DLD1 (cell line): Measurements from ENCODE around the gene RAMACL.
"Not testable (repeated sequence)": the region's sequence is repeated elsewhere in the genome, so short reads cannot be mapped to it uniquely, and the experiment has no call there.

Experiments used
- in situ Hi-C: cut with HindIII; loops from 2 replicates; pipeline ENCODE4 v1.10.0; 2017; ENCODE audit warnings: low sequenced_read_pairs

Gene RAMACL

DNA sequence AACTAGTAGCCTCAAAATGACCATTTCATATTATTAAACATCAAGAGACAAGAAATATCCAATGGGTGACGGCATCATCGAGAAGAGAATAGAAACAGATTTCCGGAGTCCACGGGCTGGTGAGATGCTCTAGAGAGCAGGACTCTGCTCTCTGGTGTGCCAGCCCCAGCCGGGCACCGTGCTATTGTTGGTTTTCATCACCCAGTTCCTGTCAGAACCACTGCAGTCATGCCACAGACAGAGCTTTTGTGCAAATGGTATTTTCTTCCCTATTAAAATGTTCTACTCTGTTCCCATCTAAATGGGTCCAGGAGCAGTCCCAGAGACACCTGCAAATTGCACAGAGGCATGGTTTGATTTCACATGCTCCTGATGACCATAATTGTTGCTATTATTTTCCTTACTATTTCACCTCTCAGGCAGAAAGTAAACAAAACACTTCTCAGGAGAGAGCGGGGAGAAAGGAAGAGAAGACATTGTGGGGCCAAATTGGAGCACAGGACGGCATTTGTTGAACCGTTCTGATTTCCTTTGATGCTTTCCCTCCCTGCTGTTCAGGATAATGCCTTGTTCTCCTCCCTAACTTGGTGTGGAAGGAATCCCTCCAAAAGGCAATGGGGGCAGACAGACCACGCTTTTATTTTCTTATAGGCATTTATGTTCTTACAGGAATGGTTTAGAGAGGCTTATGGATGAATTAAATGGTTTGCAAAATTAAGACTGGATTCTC, 11.4 kb upstream of the RAMACL start:
- in situ Hi-C loops, result no loop called here

- in situ Hi-C loops, result no loop called here
Measured at GRCh38 chr6:166596776-166597507, 10.5 kb upstream of the RAMACL start.

DNA sequence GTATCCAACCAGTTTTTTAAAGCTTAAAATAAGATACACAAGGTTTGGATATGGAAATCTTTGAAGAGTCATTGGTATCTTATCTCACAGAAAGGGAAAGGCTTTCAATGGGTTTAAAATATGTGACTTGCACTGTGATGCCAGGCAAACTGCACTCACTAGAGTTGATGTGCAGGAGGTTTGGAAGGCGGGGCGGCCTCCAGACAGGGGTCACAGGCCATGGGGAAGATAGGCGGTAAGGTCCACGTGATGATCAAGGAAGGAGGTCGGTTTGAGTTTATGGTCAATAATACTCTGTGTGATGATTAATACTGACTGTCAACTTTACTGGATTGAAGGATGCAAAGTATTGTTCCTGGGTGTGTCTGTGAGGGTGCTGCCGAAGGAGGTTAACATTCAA, 9.5 kb upstream of the RAMACL start:
- in situ Hi-C loops, result no loop called here

DNA sequence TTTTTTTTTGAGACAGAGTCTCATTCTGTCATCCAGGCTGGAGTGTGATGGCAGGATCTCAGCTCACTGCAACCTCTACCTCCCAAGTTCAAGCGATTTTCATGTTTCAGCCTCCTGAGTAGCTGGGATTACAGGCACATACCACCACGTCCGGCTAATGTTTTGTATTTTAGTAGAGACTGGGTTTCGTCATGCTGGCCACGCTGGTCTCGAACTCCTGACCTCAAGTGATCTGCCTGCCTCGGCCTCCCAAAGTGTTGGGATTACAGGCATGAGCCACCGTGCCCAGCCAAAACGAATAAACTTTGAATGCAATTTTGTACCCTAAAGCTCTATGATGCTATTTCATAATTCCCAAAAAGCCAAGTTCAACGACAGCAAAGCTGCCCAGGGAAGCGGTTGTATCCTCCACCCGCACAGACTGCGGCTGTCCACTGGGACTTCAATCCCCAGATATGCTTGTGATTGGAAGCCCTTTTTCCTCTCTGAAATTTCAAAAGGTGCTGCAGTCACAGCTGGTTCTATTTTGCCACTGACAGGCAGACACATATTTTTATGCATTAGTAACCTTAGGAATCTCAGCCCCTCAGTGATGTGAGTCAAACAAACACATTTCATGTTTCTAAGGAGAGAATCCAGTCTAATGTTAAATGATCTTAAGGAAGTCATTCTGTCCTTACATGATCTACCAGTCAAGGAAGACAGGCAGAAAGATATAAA, 8.7 kb upstream of the RAMACL start:
- in situ Hi-C loops, result no loop called here

- in situ Hi-C loops, result no loop called here
Measured at GRCh38 chr6:166592821-166593220, 6.3 kb upstream of the RAMACL start.

DNA sequence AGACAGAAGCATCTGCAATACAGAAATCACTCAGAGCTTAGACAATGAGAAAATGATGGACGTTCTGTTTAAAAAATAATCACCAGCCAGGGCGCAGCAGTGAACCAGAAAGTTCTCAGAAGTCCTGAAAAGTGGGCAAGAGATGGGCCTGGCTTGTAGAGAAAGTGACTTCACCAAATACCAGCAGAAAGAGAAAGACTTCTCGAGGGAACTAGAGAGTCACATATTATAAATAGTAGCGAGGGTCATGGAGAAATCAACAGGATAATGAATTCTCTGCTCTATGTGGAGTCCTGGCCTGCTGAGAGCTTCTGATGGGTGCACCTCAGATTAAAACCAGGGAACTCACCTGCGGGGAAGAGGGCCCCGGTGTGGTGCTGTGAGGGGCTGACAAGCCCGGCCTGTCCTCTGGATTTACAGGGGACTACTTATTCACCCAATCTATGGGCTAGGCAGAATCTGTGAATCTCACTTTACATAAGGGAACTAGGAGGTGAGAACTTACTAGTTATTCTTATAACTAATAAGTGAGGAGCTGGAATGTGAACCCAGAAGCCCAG, 5.6 kb upstream of the RAMACL start:
- in situ Hi-C loops, result no loop called here

GRCh38 chr6:166591026-166591425, 4.5 kb upstream of the RAMACL start:
- in situ Hi-C loops, result no loop called here

DNA sequence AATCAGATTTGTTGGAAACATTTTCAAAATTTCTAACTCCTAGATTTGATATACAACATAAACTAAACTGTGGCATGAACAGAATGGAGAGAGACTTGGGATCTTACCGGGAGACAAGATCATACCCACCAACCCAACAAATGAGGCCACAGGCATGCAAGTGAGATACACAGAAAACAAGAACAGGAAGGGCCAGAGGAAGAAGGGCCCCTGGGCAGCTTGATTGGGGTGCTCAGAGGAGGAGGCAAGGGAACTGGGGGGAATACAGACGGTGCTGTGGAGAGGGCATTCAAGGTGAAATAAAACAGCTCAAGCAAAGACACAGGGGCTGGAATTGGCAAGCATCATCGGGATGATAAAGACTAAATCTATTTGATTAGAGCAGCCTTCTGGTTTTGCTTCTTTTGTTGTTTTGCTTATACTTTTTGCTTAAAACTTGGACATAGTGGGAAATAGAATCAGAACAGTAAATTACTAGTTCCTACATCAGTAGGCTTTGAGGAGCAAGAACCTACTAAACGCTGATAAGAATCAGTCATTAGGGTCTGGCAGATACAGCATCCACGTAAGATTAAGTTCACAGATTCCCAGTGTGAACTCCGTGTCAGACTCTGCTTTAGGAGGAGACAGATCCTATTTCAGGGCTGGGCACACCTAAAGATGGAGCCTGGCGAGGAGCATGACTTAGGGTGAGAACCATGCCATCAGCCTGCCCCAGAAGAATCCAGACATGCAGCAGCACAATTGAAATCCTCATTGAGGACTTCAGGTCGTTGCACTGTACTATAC, 3.5 kb upstream of the RAMACL start:
- in situ Hi-C loops, result no loop called here

DNA sequence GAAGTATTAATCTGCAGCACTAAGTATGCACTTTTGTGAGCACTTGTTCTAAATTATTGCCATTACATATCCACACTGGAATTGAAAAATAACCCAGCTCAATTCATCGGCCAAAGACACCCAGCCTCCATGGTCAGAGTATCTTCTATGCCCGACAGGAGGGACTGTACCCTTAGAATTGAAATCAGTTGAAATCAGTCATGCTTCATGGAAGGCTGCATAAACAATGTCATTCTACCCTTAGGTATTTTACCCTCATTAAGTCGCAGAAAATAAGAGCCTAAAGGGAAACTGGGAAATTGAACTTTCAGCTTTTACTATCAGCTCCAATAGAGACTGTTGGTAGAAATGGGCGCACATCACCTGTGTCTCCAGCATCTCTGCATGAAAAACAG, 2.9 kb upstream of the RAMACL start:
- in situ Hi-C loops, result no loop called here

- in situ Hi-C loops, result no loop called here
Measured at GRCh38 chr6:166588691-166589336, 2.3 kb upstream of the RAMACL start.

DNA sequence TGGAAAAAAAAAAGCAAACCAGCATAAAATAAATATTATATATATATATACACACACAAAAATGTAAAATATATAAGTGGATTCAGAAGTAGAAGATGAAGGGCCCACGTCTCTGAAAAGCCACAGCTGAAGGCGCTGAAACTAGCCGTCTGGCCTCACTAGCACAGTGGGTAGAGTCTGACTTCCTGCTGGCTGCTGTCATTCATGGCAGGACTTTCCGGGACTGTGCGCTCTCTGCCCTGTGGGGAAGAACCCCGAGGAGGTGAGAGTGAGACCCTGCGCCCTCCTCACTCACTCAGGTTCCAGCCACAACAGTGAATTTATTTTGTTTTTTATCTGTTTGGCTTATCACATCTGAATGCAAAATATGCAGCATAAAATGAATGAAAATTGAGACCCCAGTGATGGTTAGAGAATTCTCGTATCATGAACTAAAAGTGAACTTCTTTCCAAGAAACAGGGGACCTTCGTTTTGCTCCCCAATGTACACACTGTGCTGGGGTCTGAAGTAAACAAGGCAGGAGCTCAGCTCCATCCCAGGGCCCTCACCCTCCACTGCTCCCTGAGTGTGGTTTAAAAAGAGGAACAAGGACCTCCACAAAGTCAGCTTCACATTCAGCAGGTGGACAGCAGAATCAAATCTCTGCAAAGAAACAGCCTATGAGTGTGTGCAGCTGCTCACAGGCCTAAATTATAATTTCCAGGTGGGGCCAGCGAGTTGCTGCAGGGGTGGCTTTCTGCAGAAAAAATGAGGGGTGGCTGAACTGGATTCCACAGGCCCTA, 1.3 kb upstream of the RAMACL start:
- in situ Hi-C loops, result no loop called here

DNA sequence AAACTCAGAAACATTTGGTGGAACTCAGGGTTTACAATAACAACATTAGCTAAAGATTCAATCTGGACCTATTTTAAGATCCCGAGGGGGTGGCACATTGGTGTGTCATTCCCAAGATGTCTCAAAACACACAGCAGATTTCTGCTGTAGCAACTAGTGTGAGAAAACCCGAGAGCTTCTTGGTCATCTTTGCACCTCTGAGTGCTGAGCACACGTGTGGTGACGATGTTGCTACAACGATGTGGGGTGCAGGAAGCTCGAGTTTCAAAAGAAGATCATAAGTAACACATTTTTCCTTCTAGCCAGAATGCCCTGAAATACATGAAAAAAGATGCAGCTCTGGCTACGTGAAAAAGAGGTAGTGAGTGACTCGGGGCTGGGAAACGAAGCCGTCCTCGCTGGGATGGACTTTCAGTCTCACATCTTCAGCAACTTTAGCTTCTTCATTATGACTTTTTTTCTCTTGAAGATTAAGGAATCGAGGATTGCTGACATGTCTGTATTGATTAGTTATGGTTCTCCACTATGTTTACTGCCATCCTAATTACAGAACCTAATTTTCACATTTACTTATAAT, 1.5 kb downstream of the RAMACL start:
- in situ Hi-C loops, result no loop called here

DNA sequence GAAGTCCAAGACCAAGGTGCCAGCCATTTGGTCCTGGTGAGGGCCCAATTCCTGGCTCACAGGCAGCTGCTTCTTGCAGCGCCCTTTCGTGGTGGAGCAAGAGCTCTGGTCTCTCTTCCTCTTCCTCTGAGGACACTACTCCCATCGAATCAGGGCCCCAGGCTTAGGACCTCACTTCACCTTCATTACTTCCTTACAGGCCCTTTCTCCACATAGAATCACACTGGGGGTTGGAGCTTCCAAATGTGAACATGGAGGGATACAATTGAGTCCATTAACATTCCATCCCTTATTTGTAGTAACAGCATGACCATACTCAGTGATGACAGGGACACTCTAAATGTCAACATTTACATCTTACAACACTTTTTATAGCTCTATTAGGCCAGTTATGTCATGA, 2.3 kb downstream of the RAMACL start:
- in situ Hi-C loops, result no loop called here

DNA sequence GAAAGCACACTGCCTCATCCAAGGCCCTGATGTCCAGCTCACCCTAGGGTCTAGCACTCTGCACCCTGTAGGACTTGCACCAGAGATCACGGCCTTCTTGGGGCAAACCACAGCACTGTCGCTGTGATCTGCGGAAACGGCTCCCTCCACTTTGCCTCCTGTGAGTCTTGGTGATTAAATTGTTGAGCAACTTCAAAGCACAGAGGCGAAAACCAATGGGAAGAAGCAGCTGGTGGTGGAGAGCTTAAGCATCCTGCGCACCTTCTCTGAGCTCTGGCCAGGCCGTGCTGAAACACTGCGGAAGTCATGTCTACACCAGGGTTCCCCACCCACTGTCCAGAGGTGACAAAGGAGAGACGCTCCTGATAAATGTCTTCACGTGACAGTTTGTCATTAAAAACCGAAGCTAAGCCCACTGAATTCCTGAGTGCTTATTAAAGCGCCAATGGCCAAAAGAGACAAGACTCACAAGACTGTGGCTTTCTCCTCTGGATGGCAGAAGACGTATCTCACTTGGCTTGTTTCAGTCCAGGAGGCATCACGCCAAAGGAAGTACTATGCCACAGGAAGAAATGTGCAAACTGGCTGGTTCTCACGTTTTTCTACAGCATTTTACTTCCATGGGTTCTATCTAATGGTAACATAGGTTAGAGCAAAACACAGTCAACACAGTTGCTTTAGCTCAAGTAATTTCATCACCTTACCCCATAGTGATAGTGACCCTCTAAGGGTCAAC, 3.1 kb downstream of the RAMACL start:
- in situ Hi-C loops, result no loop called here

- in situ Hi-C loops, result no loop called here
Measured at GRCh38 chr6:166582258-166582657, 4.2 kb downstream of the RAMACL start.

DNA sequence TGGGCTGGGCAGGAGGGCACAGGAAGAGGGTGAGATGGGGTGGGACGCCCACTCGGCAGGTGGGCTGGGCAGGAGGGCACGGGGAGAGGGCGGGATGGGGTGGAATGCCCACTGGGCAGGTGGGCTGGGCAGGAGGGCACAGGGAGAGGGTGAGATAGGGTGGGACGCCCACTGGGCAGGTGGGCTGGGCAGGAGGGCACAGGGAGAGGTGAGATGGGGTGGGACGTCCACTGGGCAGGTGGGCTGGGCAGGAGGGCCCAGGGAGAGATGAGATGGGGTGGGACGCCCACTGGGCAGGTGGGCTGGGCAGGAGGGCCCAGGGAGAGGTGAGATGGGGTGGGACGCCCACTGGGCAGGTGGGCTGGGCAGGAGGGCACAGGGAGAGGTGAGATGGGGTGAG, 4.7 kb downstream of the RAMACL start:
- in situ Hi-C loops, result not testable (repeated sequence)

GRCh38 chr6:166581091-166581511, 5.4 kb downstream of the RAMACL start:
- in situ Hi-C loops, result no loop called here
